ENCODE measurements around the gene MADD. TPM values are rescaled to one million over a fixed set of nuclear protein-coding genes. Genes with fewer than 3 reads are reported as not detected.
A peak's percentile ranks its signal among the peaks of the same experiment; 100 is the strongest.

Gene MADD
- total RNA-seq, 1 experiment from 2014 or later: 24.8 TPM

DNA sequence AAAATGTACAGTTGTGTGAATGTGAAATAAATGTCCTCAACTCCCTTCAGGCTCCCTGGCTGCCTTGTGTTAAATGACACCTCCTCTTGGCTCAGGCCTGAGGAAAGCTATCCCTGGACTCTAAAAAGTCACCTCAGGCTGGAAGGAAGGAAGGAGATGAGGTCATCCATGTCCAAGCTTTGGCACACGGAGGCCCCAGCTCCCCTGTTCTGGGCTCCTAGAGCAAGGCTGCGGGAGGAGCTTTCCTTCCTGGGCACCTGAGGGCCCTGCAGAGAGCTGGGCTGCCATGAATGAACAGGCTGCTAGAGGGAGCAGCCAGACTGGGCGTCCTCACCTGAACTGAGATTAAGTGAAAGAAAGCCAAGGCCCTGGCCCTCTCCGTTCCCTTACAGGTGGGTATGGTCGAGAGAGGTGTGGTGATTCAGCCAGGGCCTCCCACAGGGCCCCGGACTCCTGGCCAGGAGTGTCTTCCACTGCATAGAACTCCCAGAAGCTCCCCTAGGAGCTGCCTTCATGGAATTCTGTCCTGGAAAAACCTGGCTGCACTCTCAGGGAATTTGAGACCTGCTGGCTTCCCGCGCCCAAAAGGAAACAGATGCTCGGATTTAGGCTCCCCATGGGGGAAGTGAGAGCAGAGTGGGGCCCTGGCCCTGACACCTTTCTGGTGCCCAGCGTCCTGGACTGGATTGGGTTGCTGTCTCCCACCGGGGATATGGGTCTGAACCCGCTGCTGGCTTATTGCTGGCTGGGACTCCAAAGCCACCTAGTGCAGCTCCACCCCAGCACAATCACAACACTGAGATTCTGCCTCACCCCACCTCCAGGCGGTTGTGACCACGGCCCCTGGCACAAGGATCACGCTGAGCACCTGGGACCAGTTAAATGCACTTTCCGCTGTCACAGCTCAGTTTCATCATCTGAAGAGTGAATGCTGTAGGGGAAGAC, 60.3 kb downstream of the MADD start:
- Mint-ChIP-seq H3K9me3 (ENCODE audit: unreplicated experiment) (no peaks in the 10 kb centered on the region), H3K36me3 (ENCODE audit: insufficient read depth, unreplicated experiment) (peaks cover 25% of the 10 kb centered on the region), H3K4me3 (ENCODE audit: unreplicated experiment) (no peak overlapping the region), H3K4me1 (ENCODE audit: insufficient read depth, unreplicated experiment) (peaks cover 2% of the 10 kb centered on the region), H3K27ac (ENCODE audit: low read depth, unreplicated experiment) (no peak overlapping the region), H3K27me3 (ENCODE audit: insufficient read depth, unreplicated experiment) (no peaks in the 10 kb centered on the region)
- ChIA-PET POLR2A (interaction anchor here (1.2 kb wide), 1 partner anchor 10 kb away, joined by 3 read pairs; no protein-coding TSS in a partner anchor), CTCF (interaction anchor here (0.7 to 1.2 kb wide), 3 partner anchors 31 to 418 kb away, joined by 3 to 4 read pairs (median 3); no protein-coding TSS in a partner anchor)
- DNase-seq (ENCODE audit: unreplicated experiment): peak; percentile 8
- TF ChIP-seq CTCF (IDR thresholded peaks at IDR 0.05; ENCODE audit: unreplicated experiment): no peak
- intact Hi-C loops (cut with micrococcal nuclease): no loop called here
- no TSS peak for BruUV-seq (replicated peaks)

DNA sequence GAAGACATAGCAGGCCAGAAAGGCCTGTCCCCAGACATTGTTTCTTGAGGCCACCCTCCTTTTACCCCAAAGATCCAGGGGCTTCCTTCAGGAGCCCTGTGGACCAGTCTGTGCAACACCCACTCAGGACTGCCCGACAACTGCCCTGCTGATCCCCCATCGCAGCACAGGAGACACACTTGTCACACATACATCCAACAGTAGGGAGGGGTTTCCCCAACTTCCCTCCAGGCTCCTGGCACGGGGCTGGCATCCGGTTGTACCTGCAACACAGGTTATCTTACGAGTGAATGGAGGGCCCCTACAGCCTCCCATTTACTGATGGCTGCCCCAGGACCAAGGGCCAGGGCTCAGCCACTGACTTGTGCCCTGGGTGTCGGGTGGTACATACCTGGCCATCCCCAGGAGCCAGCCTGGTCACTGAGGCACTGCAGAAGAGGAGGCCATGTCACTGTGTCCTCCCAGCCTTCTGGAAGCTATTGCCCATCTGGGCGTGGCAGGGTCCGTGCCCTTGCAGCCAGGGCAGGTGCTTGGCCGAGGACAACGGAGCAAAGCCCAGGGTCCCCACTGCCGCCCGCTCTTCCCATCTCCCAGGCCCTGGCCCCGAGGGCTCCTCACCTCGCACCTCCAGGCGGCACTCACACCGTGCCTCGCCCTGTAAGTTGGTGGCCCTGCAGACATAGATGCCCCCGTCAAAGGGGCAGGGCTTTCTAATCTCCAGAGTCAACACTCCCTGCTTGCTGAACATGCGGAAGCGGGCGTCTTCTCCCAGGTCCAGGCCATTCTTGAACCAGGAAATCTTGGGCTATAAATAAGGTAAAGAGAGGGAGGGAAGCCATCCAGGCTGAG, 61.7 kb downstream of the MADD start:
- no peaks in the 10 kb centered on the region for H3K9me3 Mint-ChIP-seq (ENCODE audit: unreplicated experiment)
- BruUV-seq (replicated peaks): no TSS peak
- DNase-seq (ENCODE audit: unreplicated experiment): no peak
- no peak overlapping the region for H3K27ac Mint-ChIP-seq (ENCODE audit: low read depth, unreplicated experiment)
- CTCF ChIA-PET: interaction anchor here (0.7 kb wide), 1 partner anchor 22 kb away, joined by 4 read pairs; no protein-coding TSS in a partner anchor
- H3K27me3 Mint-ChIP-seq (ENCODE audit: insufficient read depth, unreplicated experiment): no peaks in the 10 kb centered on the region
- TF ChIP-seq CTCF (IDR thresholded peaks at IDR 0.05; ENCODE audit: unreplicated experiment): no peak
- POLR2A ChIA-PET: no interaction called here
- intact Hi-C loops (cut with micrococcal nuclease): no loop called here
- H3K36me3 Mint-ChIP-seq (ENCODE audit: insufficient read depth, unreplicated experiment): peaks cover 25% of the 10 kb centered on the region
- H3K4me3 Mint-ChIP-seq (ENCODE audit: unreplicated experiment): no peak overlapping the region
- no peaks in the 10 kb centered on the region for H3K4me1 Mint-ChIP-seq (ENCODE audit: insufficient read depth, unreplicated experiment)

GRCh38 chr11:47332303-47332711, 62.4 kb downstream of the MADD start:
- Mint-ChIP-seq H3K9me3 (ENCODE audit: unreplicated experiment) (no peaks in the 10 kb centered on the region), H3K4me1 (ENCODE audit: insufficient read depth, unreplicated experiment) (no peaks in the 10 kb centered on the region), H3K27me3 (ENCODE audit: insufficient read depth, unreplicated experiment) (no peaks in the 10 kb centered on the region), H3K27ac (ENCODE audit: low read depth, unreplicated experiment) (no peak overlapping the region), H3K4me3 (ENCODE audit: unreplicated experiment) (no peak overlapping the region), H3K36me3 (ENCODE audit: insufficient read depth, unreplicated experiment) (peaks cover 21% of the 10 kb centered on the region)
- ChIA-PET POLR2A (no interaction called here), CTCF (interaction anchor here (0.7 kb wide), 1 partner anchor 160 kb away, joined by 3 read pairs; no protein-coding TSS in a partner anchor)
- DNase-seq (ENCODE audit: unreplicated experiment): no peak
- intact Hi-C loops (cut with micrococcal nuclease): no loop called here
- BruUV-seq (replicated peaks): no TSS peak
- no peak for TF ChIP-seq CTCF (IDR thresholded peaks at IDR 0.05; ENCODE audit: unreplicated experiment)
